HG03159 (cell line): ENCODE measurements around the gene ENO2.

Experiments
- ATAC-seq: cut with Tn5 transposase; IDR thresholded peaks from one replicate; pipeline ENCODE4 v1.9.1; 2021; ENCODE audit warnings: mild to moderate bottlenecking, moderate library complexity; ENCODE audit not compliant: unreplicated experiment

ENO2 gene

GRCh38 chr12:6912164-6912935, 2.0 kb upstream of the ENO2 start:
- ATAC-seq: no peak

- no peak for ATAC-seq
Observed at GRCh38 chr12:6914947-6915788, 788 bp downstream of the ENO2 start.

- ATAC-seq: no peak
Observed at GRCh38 chr12:6915789-6916285, 1.5 kb downstream of the ENO2 start.

DNA sequence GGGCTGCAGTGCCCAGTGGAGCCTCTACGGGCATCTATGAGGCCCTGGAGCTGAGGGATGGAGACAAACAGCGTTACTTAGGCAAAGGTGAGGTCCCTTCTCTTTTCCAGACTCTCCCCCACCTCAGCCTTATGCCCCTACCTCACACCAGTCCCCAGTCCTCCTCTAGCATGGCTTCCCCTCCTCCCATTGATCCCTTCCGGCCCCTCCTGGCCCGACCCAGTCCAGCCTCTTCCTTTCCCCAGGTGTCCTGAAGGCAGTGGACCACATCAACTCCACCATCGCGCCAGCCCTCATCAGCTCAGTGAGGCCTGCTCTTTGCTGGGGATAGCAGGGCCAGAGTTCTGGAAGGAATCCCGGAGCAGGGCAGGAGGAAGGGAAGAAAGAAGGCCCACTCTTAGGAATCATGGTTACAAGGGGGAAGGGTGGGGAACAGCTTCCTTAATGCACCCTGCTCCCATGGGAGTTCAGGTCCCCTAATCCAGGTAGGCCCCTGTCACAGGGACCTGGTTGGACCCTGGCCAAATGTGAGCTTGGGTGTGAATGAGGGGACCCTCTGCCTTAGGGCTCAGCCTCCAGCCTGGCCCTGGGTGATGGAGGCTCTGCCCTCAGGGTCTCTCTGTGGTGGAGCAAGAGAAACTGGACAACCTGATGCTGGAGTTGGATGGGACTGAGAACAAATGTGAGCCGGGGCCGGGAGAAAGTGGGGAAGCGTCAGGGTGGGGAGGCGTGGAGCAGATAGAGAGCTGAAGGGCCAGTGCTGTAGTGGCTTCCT, 2.2 kb downstream of the ENO2 start:
- ATAC-seq: no peak

DNA sequence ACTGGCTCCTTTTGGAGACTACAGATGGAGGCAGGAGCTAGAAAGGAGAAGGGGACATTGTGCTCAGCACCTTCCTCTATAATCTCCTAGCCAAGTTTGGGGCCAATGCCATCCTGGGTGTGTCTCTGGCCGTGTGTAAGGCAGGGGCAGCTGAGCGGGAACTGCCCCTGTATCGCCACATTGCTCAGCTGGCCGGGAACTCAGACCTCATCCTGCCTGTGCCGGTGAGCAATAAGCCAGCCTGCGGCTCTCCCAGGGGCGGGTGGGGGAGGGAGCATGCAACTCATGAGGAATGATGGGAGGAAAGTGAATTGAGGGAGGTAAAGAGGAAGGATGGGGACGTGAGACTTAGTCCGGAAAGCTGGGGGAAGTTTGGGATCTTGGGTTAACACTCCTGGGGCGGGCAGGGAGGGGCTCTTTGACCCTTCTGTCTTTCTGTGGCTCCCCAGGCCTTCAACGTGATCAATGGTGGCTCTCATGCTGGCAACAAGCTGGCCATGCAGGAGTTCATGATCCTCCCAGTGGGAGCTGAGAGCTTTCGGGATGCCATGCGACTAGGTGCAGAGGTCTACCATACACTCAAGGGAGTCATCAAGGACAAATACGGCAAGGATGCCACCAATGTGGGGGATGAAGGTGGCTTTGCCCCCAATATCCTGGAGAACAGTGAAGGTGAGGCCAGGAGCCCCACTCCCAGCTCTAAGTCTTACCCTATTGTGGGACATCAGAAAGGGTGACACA, 3.3 kb downstream of the ENO2 start:
- ATAC-seq: no peak

DNA sequence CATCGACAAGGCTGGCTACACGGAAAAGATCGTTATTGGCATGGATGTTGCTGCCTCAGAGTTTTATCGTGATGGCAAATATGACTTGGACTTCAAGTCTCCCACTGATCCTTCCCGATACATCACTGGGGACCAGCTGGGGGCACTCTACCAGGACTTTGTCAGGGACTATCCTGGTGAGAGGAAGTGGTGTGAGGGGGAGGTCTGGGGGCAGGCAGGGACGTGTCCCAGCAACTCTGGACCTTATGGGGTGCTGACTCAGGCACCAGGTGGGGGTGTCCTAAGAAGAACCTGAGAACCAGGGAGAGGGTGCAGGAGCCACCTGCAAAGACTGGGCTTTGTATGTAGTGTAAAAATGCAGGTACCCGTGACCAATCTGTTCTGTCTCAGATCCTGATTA, 5.2 kb downstream of the ENO2 start:
- ATAC-seq: no peak

DNA sequence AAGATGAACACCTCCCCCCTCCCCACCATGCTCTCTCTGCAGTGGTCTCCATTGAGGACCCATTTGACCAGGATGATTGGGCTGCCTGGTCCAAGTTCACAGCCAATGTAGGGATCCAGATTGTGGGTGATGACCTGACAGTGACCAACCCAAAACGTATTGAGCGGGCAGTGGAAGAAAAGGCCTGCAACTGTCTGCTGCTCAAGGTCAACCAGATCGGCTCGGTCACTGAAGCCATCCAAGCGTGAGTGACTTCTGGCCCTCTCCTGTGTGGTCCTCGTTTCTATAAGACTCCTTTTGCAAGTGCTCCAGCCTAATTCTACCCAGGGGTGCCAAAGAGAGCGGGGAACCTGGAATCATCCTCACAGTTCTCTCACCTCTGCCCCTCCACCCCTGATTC, 7.2 kb downstream of the ENO2 start:
- no peak for ATAC-seq

DNA sequence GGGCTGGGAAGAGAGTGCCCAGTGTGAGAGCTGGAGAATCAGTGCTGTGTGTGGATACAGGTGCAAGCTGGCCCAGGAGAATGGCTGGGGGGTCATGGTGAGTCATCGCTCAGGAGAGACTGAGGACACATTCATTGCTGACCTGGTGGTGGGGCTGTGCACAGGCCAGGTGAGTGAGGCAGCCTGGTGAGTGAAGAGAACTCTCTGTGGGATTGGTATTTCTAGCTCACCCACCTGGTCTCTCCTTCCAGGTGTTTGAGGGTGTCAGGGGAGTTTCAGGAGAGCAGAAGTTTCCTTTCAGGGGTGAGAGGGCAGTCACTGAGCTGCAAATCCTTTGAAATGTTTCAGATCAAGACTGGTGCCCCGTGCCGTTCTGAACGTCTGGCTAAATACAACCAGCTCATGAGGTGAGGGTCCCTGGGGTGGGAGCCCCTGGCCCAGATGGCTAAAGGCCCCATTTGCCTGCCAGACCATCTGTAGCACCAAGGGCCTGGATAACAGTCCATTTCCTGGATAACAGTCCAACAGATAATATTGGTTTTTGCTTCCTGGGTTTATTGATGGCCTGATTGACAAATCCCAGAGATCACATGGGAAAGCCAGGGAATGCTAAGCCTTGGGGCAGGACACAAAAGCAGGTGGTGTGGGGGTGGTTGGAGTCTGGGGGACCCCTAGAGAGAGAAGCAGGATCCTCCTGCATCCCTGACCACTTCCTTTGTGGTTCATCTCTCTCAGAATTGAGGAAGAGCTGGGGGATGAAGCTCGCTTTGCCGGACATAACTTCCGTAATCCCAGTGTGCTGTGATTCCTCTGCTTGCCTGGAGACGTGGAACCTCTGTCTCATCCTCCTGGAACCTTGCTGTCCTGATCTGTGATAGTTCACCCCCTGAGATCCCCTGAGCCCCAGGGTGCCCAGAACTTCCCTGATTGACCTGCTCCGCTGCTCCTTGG, 7.9 kb downstream of the ENO2 start:
- no peak for ATAC-seq

DNA sequence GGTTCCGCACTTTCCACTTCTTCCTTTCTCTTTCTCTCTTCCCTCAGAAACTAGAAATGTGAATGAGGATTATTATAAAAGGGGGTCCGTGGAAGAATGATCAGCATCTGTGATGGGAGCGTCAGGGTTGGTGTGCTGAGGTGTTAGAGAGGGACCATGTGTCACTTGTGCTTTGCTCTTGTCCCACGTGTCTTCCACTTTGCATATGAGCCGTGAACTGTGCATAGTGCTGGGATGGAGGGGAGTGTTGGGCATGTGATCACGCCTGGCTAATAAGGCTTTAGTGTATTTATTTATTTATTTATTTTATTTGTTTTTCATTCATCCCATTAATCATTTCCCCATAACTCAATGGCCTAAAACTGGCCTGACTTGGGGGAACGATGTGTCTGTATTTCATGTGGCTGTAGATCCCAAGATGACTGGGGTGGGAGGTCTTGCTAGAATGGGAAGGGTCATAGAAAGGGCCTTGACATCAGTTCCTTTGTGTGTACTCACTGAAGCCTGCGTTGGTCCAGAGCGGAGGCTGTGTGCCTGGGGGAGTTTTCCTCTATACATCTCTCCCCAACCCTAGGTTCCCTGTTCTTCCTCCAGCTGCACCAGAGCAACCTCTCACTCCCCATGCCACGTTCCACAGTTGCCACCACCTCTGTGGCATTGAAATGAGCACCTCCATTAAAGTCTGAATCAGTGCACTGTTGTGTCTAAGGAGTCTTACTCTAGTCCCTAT, 8.8 kb downstream of the ENO2 start:
- ATAC-seq: no peak

GRCh38 chr12:6923851-6924250, 9.5 kb downstream of the ENO2 start:
- ATAC-seq: no peak

- no peak for ATAC-seq
Observed at GRCh38 chr12:6925239-6925539, 10.8 kb downstream of the ENO2 start.

GRCh38 chr12:6925540-6926279, 11.3 kb downstream of the ENO2 start:
- no peak for ATAC-seq

GRCh38 chr12:6927379-6928021, 13.1 kb downstream of the ENO2 start, which contains the start of gene ATN1:
ATN1 (plus strand) TSS chr12:6927959; CDS start chr12:6934002, 6,043 bp downstream.
- ATAC-seq: no peak

GRCh38 chr12:6928022-6928702, 13.8 kb downstream of the ENO2 start:
- ATAC-seq: no peak

DNA sequence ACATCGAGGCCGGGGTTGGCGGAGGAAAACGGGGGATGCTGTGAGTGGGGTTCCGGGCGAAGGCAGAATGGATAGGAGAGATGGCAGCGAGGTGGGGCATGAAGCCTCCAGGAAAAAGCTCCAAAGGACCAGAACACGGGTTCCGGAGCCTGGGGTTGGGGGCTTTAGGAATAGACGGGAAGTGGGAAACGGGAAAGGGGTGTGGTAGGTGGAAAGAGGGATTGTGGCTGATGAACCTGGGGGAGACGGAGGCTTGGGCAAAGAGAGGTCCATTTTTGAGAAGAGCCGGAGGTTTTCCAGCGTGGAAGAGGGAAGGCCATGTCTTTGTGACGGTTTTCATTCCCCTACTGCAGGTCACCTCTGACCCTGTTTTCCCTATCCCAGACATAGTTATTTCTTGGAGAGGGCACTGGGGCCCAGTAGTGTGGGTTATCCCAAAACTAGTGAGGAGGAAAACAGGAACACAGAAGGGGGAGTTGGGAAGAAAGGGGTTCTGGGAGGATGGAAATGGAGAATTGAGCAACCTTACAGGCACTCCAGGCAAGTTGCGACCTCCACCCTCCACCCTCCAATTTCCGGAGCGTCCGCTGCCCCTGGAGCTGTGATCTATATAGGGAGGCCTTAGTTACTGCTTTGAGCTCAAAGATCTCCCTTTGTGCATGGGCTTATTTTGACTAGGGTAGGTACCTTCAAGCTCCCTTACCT, 14.5 kb downstream of the ENO2 start:
- ATAC-seq: no peak
